Epithelial cell of proximal tubule (primary cell): ENCODE data around the gene ZFYVE28. TPM values are rescaled to one million over a fixed set of nuclear protein-coding genes. Genes with fewer than 3 reads are reported as not detected.
"Not testable (repeated sequence)": the region's sequence is repeated elsewhere in the genome, so short reads cannot be mapped to it uniquely, and the experiment has no call there.

Experiments
- DNase-seq: peaks from one replicate; pipeline ENCODE4 v3.0.0-alpha.2; 2011; ENCODE audit warnings: low read depth
- H3K4me3 ChIP-seq: 2 replicates; pipeline ENCODE4 v1.5.1; 2011; ENCODE audit warnings: low read depth, mild to moderate bottlenecking, low read length
- CTCF ChIP-seq: conservative IDR thresholded peaks from 2 replicates; pipeline ENCODE4 v1.5.1; 2012; ENCODE audit warnings: low read depth, mild to moderate bottlenecking, low read length
- total RNA-seq: library from RNA; depleted of rRNA; stranded (reverse); fragments of >200 nt; gene quantifications from 2 replicates; pipeline ENCODE4 v1.2.3, GENCODE V29; 2015

ZFYVE28 gene
- total RNA-seq, 1 donor from 2014 or later, result 0.58 TPM

- no peak overlapping the region for H3K4me3 ChIP-seq
- no peak for TF ChIP-seq CTCF
- no peak for DNase-seq
These were observed 181.3 kb downstream of the ZFYVE28 start for GRCh38 chr4:2236944-2237666.

DNA sequence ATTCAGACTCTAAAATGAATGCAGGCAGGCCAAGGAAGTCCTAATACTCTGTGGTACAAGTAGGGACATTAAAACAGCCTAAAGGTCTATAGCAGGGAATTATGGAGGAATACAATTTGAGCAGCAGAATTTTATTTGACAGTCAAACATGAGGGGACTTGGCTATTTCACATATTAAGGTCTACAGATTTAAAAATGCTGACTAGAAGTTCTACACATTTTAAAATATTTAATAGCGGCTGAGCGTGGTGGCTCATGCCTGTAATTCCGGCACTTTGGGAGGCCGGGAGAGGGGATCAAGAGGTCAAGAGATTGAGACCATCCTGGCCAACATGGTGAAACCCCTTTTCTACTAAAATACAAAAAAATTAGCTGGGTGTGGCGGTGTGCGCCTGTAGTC lies 187.4 kb downstream of the ZFYVE28 start:
- no peak overlapping the region for H3K4me3 ChIP-seq
- no peak for DNase-seq
- TF ChIP-seq CTCF, result no peak

DNA sequence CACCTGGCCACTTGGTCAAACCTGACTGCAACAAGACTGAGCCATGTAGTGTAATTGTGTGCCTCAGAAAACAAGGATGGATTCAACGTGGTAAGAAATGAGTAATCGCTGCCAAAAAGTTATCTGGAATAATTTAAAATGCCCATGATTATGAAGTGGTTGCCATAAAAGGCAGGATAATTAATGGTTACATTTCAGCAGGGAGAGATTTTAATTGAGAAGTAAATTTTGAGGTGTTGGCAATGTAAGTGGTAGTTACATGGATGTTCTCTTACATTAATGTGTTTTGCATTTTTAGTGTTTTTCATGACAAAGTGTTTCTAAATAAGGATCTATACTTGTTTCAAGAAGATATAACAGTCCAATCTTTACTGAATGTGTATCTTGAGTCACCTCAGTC lies 192.2 kb downstream of the ZFYVE28 start:
- TF ChIP-seq CTCF, result no peak
- no peak overlapping the region for H3K4me3 ChIP-seq
- DNase-seq, result no peak

- no peak for TF ChIP-seq CTCF
These were observed 195.6 kb downstream of the ZFYVE28 start for GRCh38 chr4:2222838-2223237.

GRCh38 chr4:2221378-2221777 lies 197.1 kb downstream of the ZFYVE28 start:
- not testable (repeated sequence) for DNase-seq, H3K4me3 ChIP-seq

More at GRCh38 chr4:2222838-2223237, 195.6 kb downstream of the ZFYVE28 start:
- no peak overlapping the region for H3K4me3 ChIP-seq
- no peak for DNase-seq

- TF ChIP-seq CTCF, result peak; percentile 96
- H3K4me3 ChIP-seq, result no peak overlapping the region
- DNase-seq, result no peak
These were observed 198.3 kb downstream of the ZFYVE28 start for GRCh38 chr4:2220016-2220630.

Other genes starting within 250 kb of the ZFYVE28 start
- 10.7 and 11.6 TPM in 2 replicates for gene HAUS3, start 176.5 kb downstream of the ZFYVE28 start, total RNA-seq
- gene POLN, start 176.5 kb downstream of the ZFYVE28 start, total RNA-seq, result 0.29 and 0.94 TPM in 2 replicates
- gene MXD4, start 156.5 kb downstream of the ZFYVE28 start, total RNA-seq, result 14.0 and 26.9 TPM in 2 replicates
- not detected in 2 replicates for gene CFAP99, start 310 bp upstream of the ZFYVE28 start, total RNA-seq
- 51.4 and 86.7 TPM in 2 replicates for gene RNF4, start 50.5 kb upstream of the ZFYVE28 start, total RNA-seq
- gene FAM193A, start 118.0 kb upstream of the ZFYVE28 start, total RNA-seq, result 12.9 and 14.6 TPM in 2 replicates